ENCODE data around the gene CHAC2.

DNA sequence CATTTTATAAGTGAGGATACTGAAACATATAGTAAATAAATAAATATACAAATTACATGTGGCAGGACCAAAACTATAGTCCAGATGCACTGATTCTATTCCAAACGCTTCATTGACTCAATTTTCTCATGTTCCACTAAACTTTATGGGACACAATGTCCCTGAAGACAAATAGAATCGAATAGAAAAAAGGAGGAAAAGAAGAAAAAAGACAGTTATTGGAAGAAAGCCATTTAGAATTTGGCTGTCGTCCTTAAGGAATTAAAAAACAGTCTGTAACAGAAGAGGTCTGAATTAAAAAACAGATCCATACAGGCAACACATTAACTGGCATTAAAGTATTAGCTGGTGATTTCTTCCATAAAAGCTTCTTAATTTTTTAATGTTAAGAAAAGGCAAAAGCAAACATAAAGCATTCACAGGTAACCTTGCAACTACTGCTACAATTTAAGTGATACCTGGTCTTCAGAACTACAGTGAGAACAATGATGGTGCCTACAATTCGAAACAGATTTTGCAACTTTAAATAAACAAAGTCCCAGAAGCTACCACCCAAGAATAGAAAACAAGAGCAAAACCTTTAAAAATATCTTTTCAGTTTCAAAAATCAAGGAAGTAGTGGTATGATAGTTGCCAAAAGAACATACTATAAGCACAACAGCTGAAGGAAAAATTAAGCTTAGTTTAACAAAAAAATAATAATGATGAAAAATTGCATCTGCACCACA, 17.4 kb upstream of the CHAC2 start:
- TF ChIP-seq, protein P1, sequence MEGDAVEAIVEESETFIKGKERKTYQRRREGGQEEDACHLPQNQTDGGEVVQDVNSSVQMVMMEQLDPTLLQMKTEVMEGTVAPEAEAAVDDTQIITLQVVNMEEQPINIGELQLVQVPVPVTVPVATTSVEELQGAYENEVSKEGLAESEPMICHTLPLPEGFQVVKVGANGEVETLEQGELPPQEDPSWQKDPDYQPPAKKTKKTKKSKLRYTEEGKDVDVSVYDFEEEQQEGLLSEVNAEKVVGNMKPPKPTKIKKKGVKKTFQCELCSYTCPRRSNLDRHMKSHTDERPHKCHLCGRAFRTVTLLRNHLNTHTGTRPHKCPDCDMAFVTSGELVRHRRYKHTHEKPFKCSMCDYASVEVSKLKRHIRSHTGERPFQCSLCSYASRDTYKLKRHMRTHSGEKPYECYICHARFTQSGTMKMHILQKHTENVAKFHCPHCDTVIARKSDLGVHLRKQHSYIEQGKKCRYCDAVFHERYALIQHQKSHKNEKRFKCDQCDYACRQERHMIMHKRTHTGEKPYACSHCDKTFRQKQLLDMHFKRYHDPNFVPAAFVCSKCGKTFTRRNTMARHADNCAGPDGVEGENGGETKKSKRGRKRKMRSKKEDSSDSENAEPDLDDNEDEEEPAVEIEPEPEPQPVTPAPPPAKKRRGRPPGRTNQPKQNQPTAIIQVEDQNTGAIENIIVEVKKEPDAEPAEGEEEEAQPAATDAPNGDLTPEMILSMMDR (IDR thresholded peaks at IDR 0.05), result no peak
- no peak for TF ChIP-seq EZH2 (IDR thresholded peaks at IDR 0.05; ENCODE audit: borderline replicate concordance, insufficient read depth, low read depth, low read length, poor library complexity, severe bottlenecking)

Data from B cell (primary cell).